GM19455 (cell line): ENCODE results near the gene CFAP65.

Experiments used
- ATAC-seq: cut with Tn5 transposase; IDR thresholded peaks from one replicate; pipeline ENCODE4 v1.9.1; 2021; ENCODE audit not compliant: unreplicated experiment

CFAP65 gene, protein sequence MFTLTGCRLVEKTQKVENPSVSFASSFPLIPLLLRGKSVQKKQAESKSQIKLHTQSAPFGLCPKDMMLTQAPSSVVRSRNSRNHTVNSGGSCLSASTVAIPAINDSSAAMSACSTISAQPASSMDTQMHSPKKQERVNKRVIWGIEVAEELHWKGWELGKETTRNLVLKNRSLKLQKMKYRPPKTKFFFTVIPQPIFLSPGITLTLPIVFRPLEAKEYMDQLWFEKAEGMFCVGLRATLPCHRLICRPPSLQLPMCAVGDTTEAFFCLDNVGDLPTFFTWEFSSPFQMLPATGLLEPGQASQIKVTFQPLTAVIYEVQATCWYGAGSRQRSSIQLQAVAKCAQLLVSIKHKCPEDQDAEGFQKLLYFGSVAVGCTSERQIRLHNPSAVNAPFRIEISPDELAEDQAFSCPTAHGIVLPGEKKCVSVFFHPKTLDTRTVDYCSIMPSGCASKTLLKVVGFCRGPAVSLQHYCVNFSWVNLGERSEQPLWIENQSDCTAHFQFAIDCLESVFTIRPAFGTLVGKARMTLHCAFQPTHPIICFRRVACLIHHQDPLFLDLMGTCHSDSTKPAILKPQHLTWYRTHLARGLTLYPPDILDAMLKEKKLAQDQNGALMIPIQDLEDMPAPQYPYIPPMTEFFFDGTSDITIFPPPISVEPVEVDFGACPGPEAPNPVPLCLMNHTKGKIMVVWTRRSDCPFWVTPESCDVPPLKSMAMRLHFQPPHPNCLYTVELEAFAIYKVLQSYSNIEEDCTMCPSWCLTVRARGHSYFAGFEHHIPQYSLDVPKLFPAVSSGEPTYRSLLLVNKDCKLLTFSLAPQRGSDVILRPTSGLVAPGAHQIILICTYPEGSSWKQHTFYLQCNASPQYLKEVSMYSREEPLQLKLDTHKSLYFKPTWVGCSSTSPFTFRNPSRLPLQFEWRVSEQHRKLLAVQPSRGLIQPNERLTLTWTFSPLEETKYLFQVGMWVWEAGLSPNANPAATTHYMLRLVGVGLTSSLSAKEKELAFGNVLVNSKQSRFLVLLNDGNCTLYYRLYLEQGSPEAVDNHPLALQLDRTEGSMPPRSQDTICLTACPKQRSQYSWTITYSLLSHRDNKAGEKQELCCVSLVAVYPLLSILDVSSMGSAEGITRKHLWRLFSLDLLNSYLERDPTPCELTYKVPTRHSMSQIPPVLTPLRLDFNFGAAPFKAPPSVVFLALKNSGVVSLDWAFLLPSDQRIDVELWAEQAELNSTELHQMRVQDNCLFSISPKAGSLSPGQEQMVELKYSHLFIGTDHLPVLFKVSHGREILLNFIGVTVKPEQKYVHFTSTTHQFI (N-terminal part only)

DNA sequence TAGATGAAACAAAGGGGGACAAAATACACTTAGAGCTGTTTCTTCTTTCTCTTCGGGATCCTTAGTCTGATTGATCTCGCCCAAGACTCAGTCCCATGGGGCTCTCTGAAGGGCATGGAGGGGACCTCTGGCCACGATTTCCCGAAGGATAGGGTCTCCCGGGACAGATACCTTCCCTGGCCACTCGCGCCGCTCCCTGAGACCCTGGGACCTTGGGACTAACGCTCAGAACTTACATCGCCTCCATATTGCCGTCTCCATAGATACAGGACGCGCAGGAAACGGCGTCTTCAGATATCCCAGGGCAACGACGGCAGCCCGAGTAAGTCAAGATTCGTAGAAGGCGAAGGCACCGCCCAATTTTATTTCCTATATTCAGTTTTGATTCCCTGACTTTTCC, at the start of gene CFAP65:
Gene CFAP65, minus strand, starts transcription at position 265 of the 400 bp plus-strand sequence. CDS start 2,468 bp downstream, outside the sequence.
- no peak for ATAC-seq

GRCh38 chr2:219090436-219091299, 49.4 kb upstream of the CFAP65 start:
- no peak for ATAC-seq

DNA sequence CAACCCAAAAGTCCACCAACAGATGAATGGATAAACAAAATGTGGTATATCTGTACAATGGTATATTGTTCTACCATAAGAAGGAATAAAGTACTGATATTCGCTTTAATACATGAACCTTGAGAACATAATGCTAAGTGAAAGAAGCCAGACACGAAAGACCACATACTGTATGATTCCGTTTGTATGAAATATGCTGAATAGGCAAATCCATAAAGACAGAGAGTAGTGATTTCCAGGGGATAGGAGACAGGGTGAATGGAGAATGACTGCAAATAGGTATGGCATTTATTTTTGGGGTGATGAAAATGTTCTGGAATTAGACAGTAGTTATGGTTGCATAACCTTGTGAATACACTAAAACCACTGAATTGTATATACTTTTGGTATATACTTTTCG, 48.0 kb upstream of the CFAP65 start:
- ATAC-seq: no peak

GRCh38 chr2:219087848-219088247, 46.5 kb upstream of the CFAP65 start:
- ATAC-seq: no peak

- no peak for ATAC-seq
Measured at GRCh38 chr2:219087361-219087760, 46.0 kb upstream of the CFAP65 start.

- no peak for ATAC-seq
Measured at GRCh38 chr2:219086196-219086595, 44.9 kb upstream of the CFAP65 start.

- no peak for ATAC-seq
Measured at GRCh38 chr2:219084791-219085190, 43.5 kb upstream of the CFAP65 start.

GRCh38 chr2:219082332-219082958, 41.1 kb upstream of the CFAP65 start:
- ATAC-seq: no peak

DNA sequence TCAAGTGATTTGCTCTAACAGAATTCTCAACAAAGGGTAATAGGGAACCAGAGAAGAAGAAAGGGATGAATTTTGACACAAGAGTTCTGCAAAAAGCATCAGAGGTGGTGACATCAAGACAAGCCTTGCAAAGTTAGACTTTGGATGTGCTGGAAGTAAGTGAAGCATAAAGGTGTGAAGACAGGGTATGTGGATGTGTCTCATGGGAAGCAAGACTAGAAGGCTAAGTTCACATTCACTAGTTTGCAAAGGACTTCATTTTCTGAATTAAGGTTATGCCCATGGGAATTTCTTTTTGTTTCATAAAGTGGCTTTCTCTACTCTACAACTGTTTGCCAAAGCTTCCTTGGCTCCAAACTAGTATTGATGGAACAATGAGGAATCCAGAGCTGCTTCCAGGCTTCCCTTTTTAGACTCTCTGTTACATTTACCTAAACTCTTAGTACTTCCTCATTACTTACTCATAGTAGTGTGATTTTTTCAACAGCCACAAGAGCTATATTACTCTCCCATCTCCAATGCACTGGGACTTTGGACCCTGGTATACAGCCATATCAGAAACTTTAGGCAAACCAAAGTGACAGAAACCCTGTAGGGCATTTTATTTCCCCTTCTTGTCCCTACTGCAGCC, 40.5 kb upstream of the CFAP65 start:
- ATAC-seq: no peak

DNA sequence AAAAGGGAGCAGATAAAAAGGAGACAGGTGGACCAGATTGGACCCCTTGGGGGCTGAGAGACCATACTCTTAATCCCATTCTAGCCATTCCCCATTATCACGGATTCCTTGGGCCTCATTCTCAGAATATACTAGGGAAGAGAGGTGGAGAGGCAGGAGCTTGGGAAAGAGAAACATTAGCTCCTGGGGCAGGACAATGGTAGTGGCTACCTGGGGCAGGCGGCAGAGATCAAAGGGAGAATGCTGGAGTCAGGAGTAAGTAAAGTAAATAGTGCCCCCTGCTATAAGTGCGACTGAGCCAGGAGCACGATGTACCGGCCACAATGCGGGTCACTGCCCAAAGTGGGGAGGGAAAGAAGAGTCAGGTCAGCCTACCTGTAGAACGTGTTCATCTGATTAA, 39.8 kb upstream of the CFAP65 start:
- ATAC-seq: no peak

DNA sequence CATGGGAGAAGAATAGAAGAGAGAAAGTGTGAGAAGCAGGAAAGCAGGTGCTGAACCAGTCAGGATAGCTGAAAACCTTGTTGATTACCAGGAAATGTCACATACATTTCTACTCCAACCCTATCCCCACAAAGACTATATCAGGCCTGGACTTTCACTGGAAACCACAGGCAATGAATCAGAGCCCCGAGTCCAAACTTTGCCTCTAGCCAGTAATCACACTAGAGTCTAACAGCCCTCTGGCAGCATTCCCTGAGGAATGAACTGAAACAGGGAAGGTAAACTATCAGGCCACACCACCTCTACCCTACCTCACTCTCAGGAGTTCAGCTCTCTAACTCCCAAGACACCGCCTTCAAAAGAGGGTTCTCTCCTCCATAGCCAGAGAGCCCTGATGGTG, 38.1 kb upstream of the CFAP65 start:
- no peak for ATAC-seq

DNA sequence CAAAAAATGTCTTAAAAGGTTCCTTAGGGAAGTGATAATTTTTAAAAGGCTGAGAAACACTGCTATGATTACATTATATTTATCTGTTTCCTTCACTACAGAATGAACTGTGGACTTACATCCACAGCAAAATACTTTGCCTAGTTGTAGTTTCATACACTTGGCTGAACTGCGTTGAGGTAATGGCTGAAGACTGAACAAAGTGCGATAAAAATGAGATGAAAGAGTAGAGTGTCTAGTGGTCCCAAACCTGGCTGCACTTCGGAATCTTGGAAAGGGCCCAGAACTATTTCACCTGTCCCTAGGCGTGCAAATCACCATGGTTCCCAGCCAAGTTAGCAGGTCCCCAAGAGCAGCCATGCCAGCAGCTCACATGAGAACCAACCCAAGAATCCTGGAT, 37.6 kb upstream of the CFAP65 start:
- ATAC-seq: no peak

DNA sequence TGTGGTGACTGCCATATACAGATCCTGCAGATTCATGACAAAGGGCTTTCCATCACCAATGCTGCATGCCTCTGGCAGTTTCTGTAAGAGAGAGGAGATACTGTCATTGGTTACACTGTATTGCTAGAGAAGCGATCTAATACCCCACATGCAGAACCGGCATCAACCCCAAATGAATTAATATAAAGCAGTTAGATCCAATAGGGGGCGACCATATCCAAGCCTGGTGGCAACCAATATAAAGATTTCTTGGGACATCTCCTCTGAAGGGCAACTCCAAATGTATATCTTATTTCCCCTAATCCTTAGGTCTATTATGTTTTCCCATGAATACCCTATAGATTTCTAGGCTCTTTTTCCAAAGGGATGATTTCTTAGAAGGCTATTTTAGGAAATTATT, 36.8 kb upstream of the CFAP65 start:
- ATAC-seq: no peak

GRCh38 chr2:219076253-219076652, 34.9 kb upstream of the CFAP65 start:
- ATAC-seq: no peak

- no peak for ATAC-seq
Measured at GRCh38 chr2:219073413-219074129, 32.3 kb upstream of the CFAP65 start.

DNA sequence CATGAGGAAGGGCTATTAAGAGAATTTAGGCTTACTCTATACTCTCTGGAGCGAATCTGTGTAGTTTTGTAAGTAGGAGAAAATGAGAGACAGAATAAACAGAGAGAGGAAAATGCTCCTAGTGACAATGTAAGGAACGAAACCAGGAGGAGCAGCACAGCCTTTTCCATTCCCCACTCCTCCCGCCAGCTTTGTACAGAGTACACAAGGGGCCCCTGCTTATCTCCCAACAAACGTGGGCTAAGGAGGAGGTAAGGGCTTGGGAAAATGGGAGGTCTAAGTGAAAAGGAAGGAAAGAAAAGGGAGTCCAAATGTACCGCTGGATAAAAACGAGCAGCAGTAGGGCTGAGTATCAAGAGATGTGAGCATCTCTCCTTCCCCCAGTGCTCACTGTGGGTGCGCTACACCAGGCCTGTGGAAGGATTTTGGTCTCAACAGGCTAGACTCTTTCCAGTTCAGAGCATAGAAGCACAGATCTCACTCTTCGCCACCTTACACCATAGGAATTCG, 31.5 kb upstream of the CFAP65 start:
- ATAC-seq: no peak

DNA sequence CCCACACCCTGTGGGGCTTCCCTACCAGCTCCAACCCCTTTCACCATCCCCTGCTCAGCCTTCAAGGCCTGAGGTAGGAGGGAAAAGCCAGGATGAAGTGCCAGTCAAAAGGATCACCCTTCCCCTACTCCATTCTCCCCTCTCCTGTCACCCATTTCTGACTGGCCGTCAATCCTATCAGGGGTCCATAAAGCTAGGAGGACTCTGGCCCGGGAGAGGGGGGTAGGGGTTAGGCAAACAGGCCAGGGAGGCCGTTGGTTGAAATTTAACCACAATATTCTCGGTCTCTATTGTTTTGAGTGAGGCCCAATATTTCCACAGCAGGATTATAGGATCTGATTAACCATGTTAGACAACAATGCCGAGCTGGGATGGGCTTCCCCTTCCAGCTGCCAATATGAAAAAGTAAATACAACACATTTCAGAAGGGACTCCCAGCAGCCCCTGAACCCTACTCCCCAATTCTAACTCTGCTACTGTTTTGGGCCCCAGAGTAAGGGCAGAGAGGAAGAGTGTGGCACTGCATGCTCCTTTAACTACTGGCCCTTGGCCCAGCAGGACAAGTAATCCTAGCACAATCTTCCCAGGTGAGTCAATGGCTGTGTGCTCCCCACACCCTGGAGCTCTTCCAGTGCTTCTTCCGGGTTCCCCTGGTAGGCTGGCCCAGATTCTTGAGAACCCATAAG, 30.0 kb upstream of the CFAP65 start:
- no peak for ATAC-seq

DNA sequence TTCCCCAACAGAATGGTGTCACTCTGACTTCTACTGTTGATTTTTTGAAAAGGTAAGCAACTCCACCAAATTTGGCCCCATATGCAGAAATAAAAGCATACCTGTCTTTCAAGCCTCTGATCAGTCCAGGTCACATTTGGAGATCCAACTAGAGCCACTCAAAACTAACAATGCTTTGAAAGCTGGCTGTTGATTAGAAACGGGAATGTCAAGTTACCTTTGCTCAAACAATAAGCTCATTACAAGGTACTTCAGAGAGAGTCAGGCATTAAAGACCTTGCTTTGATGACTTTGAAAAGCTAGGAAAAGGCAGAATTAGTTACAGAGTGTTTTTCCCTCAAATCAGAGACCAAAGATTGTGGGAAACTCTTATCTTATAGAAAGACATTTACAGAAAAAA, 24.2 kb upstream of the CFAP65 start:
- ATAC-seq: no peak
